HepG2 (cell line): ENCODE measurements around the gene FNDC3A.
"Not testable (repeated sequence)": the region's sequence is repeated elsewhere in the genome, so short reads cannot be mapped to it uniquely, and the experiment has no call there.

Source experiments
- ATF3 ChIP-seq: sonication (generic); formaldehyde crosslinking; IDR thresholded peaks from 2 replicates; pipeline ENCODE4 v1.4.0; 2020; ENCODE audit warnings: missing genetic modification reagents
- CTCF ChIP-seq: sonication (generic); formaldehyde crosslinking; IDR thresholded peaks from 2 replicates; pipeline ENCODE4 v1.5.0; 2020; ENCODE audit warnings: mild to moderate bottlenecking, missing genetic modification reagents, moderate library complexity
- FOXO4 ChIP-seq: sonication (generic); formaldehyde crosslinking; conservative IDR thresholded peaks from 2 replicates; pipeline ENCODE4 v1.8.1; 2023; ENCODE audit warnings: missing genetic modification reagents
- JUNB ChIP-seq: sonication (generic); formaldehyde crosslinking; IDR thresholded peaks from 2 replicates; pipeline ENCODE4 v1.8.0; 2022; ENCODE audit warnings: missing genetic modification reagents, mild to moderate bottlenecking, borderline replicate concordance
- JUND ChIP-seq: sonication (generic); formaldehyde crosslinking; IDR thresholded peaks from 2 replicates; pipeline ENCODE4 v1.8.0; 2022; ENCODE audit warnings: mild to moderate bottlenecking, missing genetic modification reagents
- MZF1 ChIP-seq: sonication (generic); formaldehyde crosslinking; IDR thresholded peaks from 2 replicates; pipeline ENCODE4 v1.8.1; 2023; ENCODE audit warnings: mild to moderate bottlenecking, missing genetic modification reagents, borderline replicate concordance
- PATZ1 ChIP-seq: sonication (generic); formaldehyde crosslinking; IDR thresholded peaks from 2 replicates; pipeline ENCODE4 v1.4.0; 2020; ENCODE audit warnings: missing genetic modification reagents
- ZKSCAN5 ChIP-seq: sonication (generic); formaldehyde crosslinking; IDR thresholded peaks from 2 replicates; pipeline ENCODE4 v1.5.1; 2020; ENCODE audit warnings: mild to moderate bottlenecking, missing genetic modification reagents
- ZNF329 ChIP-seq: sonication (generic); formaldehyde crosslinking; IDR thresholded peaks from 2 replicates; pipeline ENCODE4 v1.9.0; 2021; ENCODE audit warnings: low read depth, mild to moderate bottlenecking, missing genetic modification reagents
- ZNF615 ChIP-seq: sonication (generic); formaldehyde crosslinking; IDR thresholded peaks from 2 replicates; pipeline ENCODE4 v1.5.0; 2020; ENCODE audit warnings: mild to moderate bottlenecking, missing genetic modification reagents, borderline replicate concordance
- ZNF780A ChIP-seq: sonication (generic); formaldehyde crosslinking; IDR thresholded peaks from 2 replicates; pipeline ENCODE4 v1.8.0; 2022; ENCODE audit warnings: mild to moderate bottlenecking, missing genetic modification reagents, moderate library complexity

DNA sequence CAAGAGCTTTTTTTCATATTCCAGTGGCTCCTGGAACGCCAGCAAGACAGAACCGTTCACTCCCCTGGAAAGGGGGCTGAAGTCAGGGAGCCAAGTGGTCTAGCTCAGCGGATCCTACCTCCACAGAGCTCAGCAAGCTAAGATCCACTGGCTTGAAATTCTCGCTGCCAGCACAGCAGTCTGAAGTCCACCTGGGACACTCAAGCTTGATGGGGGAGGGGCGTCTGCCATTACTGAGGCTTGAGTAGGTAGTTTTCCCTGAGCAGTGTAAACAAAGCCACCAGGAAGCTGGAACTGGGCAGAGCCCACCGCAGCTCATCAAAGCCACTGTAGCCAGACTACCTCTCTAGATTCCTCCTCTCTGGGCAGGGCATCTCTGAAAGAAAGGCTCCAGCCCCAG is 142.7 kb downstream of the FNDC3A start:
- not testable (repeated sequence) for TF ChIP-seq JUND (CRISPR knock-in tag); ZNF780A; ZNF615; PATZ1 (CRISPR knock-in tag); MZF1 (CRISPR knock-in tag); ZKSCAN5 (CRISPR knock-in tag); JUNB; CTCF (CRISPR knock-in tag); ZNF329 (CRISPR knock-in tag); FOXO4; ATF3
